Hepatocyte (in vitro differentiated cells): Measurements from ENCODE around the gene DOCK1. TPM values are rescaled to one million over a fixed set of nuclear protein-coding genes. Genes with fewer than 3 reads are reported as not detected.

ENCODE experiments used
- DNase-seq: peaks from one replicate; pipeline ENCODE4 v3.0.0-alpha.2; 2016; ENCODE audit warnings: low spot score
- H2AFZ ChIP-seq: fragments of 200-600 bp; sonication (generic); 2 replicates; pipeline ENCODE4 v1.6.0; 2016; ENCODE audit warnings: antibody characterized with exemption, mild to moderate bottlenecking
- H3K27ac ChIP-seq: fragments of 200-600 bp; sonication (generic); 2 replicates; pipeline ENCODE4 v1.5.1; 2016; ENCODE audit warnings: mild to moderate bottlenecking
- H3K27me3 ChIP-seq: fragments of 200-600 bp; sonication (generic); 2 replicates; pipeline ENCODE4 v1.6.1; 2016
- H3K36me3 ChIP-seq: fragments of 200-600 bp; sonication (generic); replicated peaks from 2 replicates; pipeline ENCODE4 v1.5.1; 2016; ENCODE audit warnings: low read depth; ENCODE audit not compliant: insufficient read depth
- H3K4me1 ChIP-seq: fragments of 200-600 bp; sonication (generic); 2 replicates; pipeline ENCODE4 v1.5.1; 2016; ENCODE audit warnings: mild to moderate bottlenecking, moderate library complexity; ENCODE audit not compliant: insufficient read depth
- H3K4me2 ChIP-seq: fragments of 200-600 bp; sonication (generic); 2 replicates; pipeline ENCODE4 v1.6.0; 2016
- H3K4me3 ChIP-seq: fragments of 200-600 bp; sonication (generic); 2 replicates; pipeline ENCODE4 v1.5.1; 2016; ENCODE audit warnings: mild to moderate bottlenecking
- H3K79me2 ChIP-seq: fragments of 200-600 bp; sonication (generic); 2 replicates; pipeline ENCODE4 v1.6.0; 2017; ENCODE audit warnings: mild to moderate bottlenecking
- H3K9me2 ChIP-seq: fragments of 200-600 bp; sonication (generic); replicated peaks from 2 replicates; pipeline ENCODE4 v1.6.0; 2017; ENCODE audit warnings: mild to moderate bottlenecking; ENCODE audit not compliant: insufficient read depth
- H3K9me3 ChIP-seq: fragments of 200-600 bp; sonication (generic); 2 replicates; pipeline ENCODE4 v1.5.1; 2016; ENCODE audit warnings: low read depth, mild to moderate bottlenecking
- H4K20me1 ChIP-seq: fragments of 200-600 bp; sonication (generic); 2 replicates; pipeline ENCODE4 v1.6.0; 2016; ENCODE audit warnings: mild to moderate bottlenecking; ENCODE audit not compliant: insufficient read depth, poor library complexity, severe bottlenecking
- EZH2 ChIP-seq: fragments of 200-600 bp; sonication (generic); IDR thresholded peaks from 2 replicates; pipeline ENCODE4 v1.6.1; 2016; ENCODE audit warnings: antibody characterized with exemption, mild to moderate bottlenecking, borderline replicate concordance
- EZH2phosphoT487 ChIP-seq: fragments of 200-600 bp; sonication (generic); IDR thresholded peaks from one replicate; pipeline ENCODE4 v1.6.1; 2018; ENCODE audit warnings: antibody characterized with exemption, mild to moderate bottlenecking, low read depth, moderate library complexity; ENCODE audit not compliant: unreplicated experiment, severe bottlenecking
- WGBS: methylation state at CpG from one replicate; pipeline ENCODE4 v1.1.6; 2016; ENCODE audit warnings: low lambda C conversion rate; ENCODE audit errors: missing lambda C conversion rate; 5-methylcytosine and 5-hydroxymethylcytosine counted together
- polyA plus RNA-seq: library from polyadenylated mRNA; unstranded; fragments of >200 nt; fragmentation: Nextera tagmentation; extraction: Ambion mirVana; gene quantifications from 2 replicates; pipeline ENCODE4 v1.2.1, GENCODE V29; 2016
- total RNA-seq: library from RNA; depleted of rRNA; stranded (reverse); fragments of >200 nt; gene quantifications from 2 replicates; pipeline ENCODE4 v1.2.3, GENCODE V29; 2014
- TF ChIP-seq, protein P1 (sequence below): fragments of 200-600 bp; sonication (generic); IDR thresholded peaks from 2 replicates; pipeline ENCODE4 v1.5.1; 2016; ENCODE audit warnings: antibody characterized with exemption, mild to moderate bottlenecking; ENCODE audit not compliant: poor library complexity

DOCK1 gene
- total and polyA plus RNA-seq, 2 experiments from 2014 or later: 16.0 to 55.5 TPM

GRCh38 chr10:127424594-127425264 lies 519.5 kb downstream of the DOCK1 start:
- no peaks in the 10 kb centered on the region for H3K79me2 ChIP-seq
- no peaks in the 10 kb centered on the region for H3K9me2 ChIP-seq
- no peak overlapping the region for H3K27ac ChIP-seq
- H4K20me1 ChIP-seq: no peaks in the 10 kb centered on the region
- H2AFZ ChIP-seq: no peak overlapping the region
- TF ChIP-seq EZH2: no peak
- no peak for TF ChIP-seq EZH2phosphoT487
- TF ChIP-seq, protein P1, sequence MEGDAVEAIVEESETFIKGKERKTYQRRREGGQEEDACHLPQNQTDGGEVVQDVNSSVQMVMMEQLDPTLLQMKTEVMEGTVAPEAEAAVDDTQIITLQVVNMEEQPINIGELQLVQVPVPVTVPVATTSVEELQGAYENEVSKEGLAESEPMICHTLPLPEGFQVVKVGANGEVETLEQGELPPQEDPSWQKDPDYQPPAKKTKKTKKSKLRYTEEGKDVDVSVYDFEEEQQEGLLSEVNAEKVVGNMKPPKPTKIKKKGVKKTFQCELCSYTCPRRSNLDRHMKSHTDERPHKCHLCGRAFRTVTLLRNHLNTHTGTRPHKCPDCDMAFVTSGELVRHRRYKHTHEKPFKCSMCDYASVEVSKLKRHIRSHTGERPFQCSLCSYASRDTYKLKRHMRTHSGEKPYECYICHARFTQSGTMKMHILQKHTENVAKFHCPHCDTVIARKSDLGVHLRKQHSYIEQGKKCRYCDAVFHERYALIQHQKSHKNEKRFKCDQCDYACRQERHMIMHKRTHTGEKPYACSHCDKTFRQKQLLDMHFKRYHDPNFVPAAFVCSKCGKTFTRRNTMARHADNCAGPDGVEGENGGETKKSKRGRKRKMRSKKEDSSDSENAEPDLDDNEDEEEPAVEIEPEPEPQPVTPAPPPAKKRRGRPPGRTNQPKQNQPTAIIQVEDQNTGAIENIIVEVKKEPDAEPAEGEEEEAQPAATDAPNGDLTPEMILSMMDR: no peak
- no peaks in the 10 kb centered on the region for H3K4me1 ChIP-seq
- WGBS: 68% methylated on average over 12 of the region's 12 CpGs
- no peaks in the 10 kb centered on the region for H3K27me3 ChIP-seq
- no peaks in the 10 kb centered on the region for H3K9me3 ChIP-seq
- H3K4me3 ChIP-seq: no peak overlapping the region
- no peak for DNase-seq
- no peak overlapping the region for H3K4me2 ChIP-seq
- H3K36me3 ChIP-seq: no peaks in the 10 kb centered on the region

DNA sequence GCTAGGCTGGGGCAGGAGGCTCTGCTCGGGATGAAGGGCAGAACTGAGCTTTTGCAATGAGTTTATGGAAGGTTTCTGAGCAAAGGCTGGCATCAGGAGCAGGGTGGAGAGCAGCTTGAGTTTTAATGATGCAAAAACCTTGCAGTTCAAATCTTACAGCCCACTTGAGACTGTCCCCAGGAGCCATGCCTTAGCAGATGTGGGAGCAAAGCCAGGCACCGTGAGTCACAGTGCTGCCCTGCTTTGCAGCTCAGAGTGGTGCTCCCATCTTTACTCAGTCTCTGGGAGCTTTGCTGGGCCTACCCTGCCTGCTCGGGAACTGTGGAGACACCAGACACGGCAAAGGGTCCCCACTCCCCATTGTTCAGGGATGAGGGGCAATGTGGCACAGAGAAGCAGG lies 521.5 kb downstream of the DOCK1 start:
- TF ChIP-seq, protein P1: no peak
- TF ChIP-seq EZH2: no peak
- TF ChIP-seq EZH2phosphoT487: no peak
- H3K9me3 ChIP-seq: no peaks in the 10 kb centered on the region
- WGBS: 100% methylated on average over 4 of the region's 4 CpGs
- H3K36me3 ChIP-seq: no peaks in the 10 kb centered on the region
- no peaks in the 10 kb centered on the region for H3K9me2 ChIP-seq
- H3K27ac ChIP-seq: no peak overlapping the region
- no peaks in the 10 kb centered on the region for H3K27me3 ChIP-seq
- no peak overlapping the region for H2AFZ ChIP-seq
- H4K20me1 ChIP-seq: no peaks in the 10 kb centered on the region
- H3K79me2 ChIP-seq: no peaks in the 10 kb centered on the region
- H3K4me1 ChIP-seq: no peaks in the 10 kb centered on the region
- no peak overlapping the region for H3K4me2 ChIP-seq
- H3K4me3 ChIP-seq: no peak overlapping the region
- DNase-seq: no peak

DNA sequence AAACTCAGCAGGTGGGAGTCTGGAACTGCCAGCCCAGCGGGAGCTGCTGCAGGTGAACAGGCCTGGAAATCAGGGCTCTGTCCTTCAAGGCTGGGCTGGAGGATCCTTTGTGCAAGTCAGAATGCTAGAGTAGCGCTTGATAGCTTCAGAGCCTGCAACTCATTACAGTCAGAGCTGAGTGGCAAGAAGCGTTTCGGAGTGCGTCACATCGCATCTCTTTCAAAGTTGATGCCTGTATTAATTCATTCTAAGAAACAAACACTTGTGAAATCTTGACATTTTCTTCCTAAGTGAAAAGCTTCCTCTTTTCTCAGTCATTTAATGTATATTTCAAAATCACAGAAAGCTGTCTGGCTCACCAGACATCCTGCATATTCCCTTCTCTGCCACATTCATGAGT lies 522.7 kb downstream of the DOCK1 start:
- Histone ChIP-seq H3K36me3 (no peaks in the 10 kb centered on the region), H3K4me1 (no peaks in the 10 kb centered on the region), H3K27me3 (no peaks in the 10 kb centered on the region), H3K27ac (no peak overlapping the region), H2AFZ (no peak overlapping the region), H3K79me2 (no peaks in the 10 kb centered on the region), H3K4me2 (no peak overlapping the region), H3K4me3 (no peak overlapping the region), H3K9me2 (no peaks in the 10 kb centered on the region), H4K20me1 (no peaks in the 10 kb centered on the region), H3K9me3 (no peaks in the 10 kb centered on the region)
- no peak for DNase-seq
- WGBS: 98% methylated on average over 6 of the region's 6 CpGs
- TF ChIP-seq, protein P1: no peak
- TF ChIP-seq EZH2phosphoT487: no peak
- no peak for TF ChIP-seq EZH2
